ENCODE data around the gene FAM110D.

The FAM110D gene

DNA sequence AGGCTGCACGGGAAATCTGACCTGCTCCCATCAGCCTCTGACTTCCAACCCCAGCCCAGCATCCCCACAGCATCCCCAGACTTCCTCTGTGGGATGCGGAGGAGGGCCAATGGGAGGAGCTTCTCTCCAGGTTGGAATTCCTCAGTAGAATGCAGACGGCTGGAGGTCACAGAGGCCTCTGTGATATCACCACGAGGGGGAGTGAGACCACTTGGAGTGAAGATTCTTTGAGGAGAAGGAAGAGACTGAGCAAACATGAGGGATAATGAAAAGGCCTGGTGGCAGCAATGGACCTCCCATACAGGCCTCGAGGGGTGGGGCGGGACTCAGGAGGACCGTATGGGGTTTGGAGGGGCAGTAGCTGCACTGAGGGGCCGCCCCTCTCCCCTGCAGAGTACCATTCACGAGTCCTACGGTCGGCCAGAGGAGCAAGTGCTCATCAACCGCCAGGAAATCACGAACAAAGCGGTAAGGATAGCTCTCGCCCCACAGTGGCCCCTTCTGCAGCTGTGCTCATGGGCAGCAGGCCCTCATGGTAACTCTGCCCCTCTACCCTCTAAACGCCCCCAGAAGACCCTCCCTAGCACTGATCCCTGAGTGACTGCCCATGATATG is 31.6 kb downstream of the FAM110D start, which contains the start of gene CATSPER4:
Gene CATSPER4, plus strand, starts transcription at position 230 of the 615 bp plus-strand sequence. Its CDS starts 26 bp downstream, at position 256.
- no peak for DNase-seq

DNA sequence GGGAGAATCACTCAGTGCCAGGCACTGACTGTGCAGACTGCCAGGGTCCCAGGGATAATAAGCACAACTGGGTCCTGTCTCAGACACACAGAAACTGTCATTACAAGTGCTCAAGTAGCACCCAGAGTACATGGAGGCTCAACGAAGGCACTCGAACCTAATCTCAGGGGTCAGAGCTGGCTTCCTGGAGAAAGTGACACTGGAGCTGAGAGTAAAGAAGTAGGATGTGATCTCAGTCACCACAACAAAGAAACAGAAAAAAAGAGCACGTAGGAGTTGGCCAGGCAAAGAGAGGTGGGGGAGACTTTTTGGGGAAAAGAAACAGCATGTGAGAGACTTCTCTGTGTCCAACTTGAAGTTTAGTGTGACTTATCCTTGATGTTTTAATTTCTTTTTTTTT is 32.9 kb downstream of the FAM110D start:
- DNase-seq, result no peak

DNA sequence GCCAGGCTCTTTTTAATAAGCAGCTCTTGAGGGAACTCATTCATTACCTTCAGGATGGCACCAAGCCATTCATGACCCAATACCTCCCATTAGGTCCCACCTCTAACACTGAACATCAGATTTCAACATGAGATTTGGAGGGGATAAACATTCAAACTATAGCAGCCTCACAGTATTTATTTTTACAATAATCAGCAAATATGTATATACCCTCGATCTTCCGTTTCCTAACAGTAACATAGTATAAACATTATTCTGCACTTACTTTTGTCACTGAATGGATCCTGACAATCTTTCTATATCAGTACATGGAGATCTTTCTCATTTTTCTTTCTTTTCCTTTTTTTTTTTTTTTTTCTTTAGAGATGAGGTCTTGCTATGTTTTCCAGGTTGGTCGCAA is 36.9 kb downstream of the FAM110D start:
- DNase-seq, result no peak

DNA sequence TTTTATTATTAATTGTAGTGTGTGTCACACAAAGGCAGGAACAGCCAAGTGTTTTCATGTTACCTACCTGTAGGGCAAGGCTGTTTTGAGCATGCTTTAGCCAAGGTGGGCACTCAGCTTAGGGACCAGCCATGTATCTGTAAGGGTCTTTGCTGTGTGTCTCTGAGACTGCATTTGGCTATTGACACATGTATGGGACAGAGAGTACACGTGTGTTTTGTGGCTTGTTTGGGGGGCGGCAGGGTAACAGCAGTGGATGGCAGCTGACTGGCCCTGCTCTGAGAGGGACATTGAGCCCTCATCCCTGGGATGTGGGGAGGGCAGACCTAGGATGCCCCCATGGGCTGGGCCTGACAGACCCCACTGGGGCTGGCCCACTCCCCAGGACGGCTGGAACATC is 38.4 kb downstream of the FAM110D start:
- no peak for DNase-seq

DNA sequence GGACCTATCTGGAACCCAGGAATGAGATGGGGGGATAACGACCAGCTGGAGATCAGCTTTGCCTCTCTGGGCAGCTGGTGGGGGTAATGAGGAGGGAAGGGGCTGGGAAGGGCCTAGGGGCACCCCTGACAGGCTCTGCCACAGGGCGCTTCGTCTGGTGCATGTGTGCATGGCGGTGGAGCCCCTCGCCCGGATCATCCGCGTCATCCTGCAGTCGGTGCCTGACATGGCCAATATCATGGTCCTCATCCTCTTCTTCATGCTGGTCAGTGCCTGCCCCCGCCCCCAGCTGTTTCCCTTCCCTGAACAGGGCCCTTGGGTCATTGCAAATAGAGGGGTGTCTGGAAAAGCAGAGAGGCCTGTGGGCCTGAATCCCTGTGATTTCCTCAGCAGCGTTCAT is 38.9 kb downstream of the FAM110D start:
- DNase-seq, result no peak

DNA sequence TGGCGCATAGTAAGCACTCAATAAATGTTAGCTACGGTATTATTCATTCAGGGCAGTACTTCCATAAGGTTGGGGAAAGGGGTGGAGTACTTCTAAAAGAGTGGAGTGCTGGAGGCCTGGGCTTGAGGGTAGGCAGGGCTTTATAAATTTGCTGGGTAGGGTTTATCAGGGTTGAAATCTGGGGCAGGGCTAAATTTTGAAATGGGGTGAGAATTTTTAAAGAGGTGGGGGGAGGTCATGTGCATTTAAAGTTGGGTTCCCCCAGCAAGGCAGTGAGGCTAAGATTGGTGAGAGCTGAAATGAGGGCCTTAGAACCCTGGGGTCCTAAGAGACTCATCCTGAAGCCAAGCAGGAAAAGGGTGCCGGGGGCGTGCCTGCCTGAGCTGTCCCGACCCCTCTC is 41.5 kb downstream of the FAM110D start:
- DNase-seq, result no peak

DNA sequence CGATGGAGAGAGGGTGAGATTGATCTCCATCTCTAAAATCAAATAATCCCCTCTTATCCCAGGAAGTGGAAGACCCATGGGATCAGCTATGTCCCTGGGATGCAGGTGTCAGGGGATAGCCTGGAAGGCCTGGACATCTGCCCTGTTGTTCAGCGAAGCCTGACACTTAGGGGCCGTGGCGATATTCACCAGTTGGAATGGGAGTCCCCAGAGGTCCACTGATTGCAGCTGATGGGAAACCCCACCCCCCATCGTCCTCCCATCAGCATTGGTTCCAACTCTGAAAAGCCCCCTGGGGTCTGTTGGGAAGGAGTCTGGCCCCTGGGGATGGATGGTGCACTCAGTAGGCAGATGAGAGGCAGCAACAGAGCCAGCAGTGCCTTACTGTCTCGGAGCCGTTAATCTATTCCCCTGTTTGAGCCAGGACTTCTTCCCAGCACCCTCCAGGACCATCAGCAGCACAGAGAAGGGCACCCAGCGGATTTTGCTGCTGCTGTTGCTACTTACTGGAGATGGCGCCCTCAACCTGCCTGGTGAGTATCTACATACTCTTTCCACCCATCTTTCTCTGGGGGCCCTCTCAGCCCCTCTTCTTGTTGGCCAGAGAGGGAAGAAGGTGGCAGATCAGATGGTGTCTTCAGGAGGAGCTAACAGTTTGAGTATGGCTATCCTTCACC is 44.9 kb downstream of the FAM110D start:
- no peak for DNase-seq

DNA sequence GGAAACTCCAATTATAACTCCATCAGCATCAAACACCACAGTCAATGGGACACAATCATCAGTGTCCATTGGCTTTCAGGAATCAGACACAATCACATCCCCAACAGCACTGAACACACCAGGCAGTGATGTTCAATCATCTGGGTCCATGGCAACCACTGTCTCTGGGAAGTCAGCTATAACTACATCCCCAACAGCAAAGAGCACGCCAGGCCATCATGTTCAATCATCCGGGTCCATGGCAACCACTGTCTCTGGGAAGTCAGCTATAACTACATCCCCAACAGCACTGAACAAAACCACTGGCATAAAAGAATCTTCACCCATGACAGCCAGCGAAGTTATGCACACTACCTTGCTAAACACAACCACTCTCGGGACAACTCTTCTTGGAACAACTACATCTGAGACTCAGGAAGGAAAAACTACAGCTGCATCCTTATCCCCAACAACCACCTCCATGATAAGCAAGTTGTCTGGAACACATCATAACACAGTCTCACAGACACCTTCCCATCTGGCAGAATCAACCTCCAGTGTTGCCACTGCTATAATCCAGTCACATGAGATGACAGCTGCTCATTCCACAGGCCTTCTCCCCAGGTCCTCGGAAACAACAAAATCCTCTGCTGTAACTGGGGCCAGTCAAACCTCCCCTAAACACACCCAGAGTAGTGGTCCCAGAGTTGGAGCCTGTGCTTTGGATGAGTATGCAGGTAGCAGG is 51.4 kb downstream of the FAM110D start:
- DNase-seq, result no peak

DNA sequence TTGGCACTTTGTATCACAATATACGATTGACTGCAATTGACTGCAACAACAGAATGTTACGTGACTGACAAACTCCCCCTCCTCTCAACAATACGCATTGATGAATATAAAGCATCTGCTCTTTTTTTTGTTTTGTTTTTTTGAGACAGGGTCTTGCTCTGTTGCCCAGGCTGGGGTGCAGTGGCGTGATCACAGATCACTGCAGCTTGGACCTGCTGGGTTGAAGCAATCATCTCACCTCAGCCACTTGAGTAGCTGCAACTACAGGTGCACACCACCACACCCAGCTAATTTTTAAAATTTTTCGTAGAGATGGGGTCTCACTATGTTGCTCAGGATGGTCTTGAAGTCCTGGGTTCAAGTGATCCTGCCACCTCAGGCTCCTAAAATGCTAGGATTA is 53.8 kb downstream of the FAM110D start:
- no peak for DNase-seq

DNA sequence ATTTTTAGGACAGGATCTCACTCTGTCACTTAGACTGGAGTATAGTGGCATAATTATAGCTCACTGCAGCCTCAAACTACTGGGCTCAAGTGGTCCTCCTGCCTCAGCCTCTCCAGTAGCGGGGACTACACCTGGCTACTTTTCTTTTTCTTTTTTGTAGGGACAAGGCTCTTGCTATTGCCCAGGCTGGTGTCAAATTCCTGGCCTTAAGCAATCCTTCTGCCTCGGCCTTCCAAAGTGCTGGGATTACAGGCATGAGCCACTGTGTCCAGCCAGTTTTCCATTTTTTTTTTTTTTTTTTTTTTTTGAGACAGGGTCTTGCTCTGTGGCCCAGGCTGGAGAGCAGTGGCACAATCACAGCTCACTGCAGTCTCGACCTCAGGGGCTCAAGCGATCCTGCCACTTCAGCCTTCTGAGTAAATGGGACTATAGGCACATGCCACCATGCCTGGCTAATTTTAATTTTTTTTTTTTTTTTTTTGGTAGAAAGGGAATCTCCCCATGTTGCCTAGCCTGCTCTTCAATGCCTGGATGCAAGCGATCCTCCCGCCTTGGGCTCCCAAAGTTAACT is 54.5 kb downstream of the FAM110D start:
- DNase-seq, result no peak

Data from COR-L47 (cell line).